ENCODE results near the gene SARS1.

The SARS1 gene

GRCh38 chr1:109186733-109187086 lies 27.0 kb upstream of the SARS1 start:
- Histone ChIP-seq H3K79me2 (ENCODE audit: insufficient read depth, low read length) (no peaks in the 10 kb centered on the region), H3K9ac (ENCODE audit: low read depth, low read length, poor library complexity, severe bottlenecking) (no peak overlapping the region), H3K36me3 (ENCODE audit: insufficient read depth, low read length) (no peaks in the 10 kb centered on the region), H3K4me2 (ENCODE audit: low read depth, low read length, poor library complexity, severe bottlenecking) (no peak overlapping the region), H3K9me3 (ENCODE audit: insufficient read depth, low read depth, low read length) (no peaks in the 10 kb centered on the region), H2AFZ (ENCODE audit: low read length) (0 out of 2 replicates have a peak overlapping the region, but pooled peaks have one; percentile 28), H4K20me1 (ENCODE audit: insufficient read depth, low read length, poor library complexity, severe bottlenecking) (no peaks in the 10 kb centered on the region), H3K9me2 (replicated peaks; ENCODE audit: low read depth, low read length) (no peaks in the 10 kb centered on the region), H3K4me3 (ENCODE audit: low read length, poor library complexity, severe bottlenecking) (no peak overlapping the region), H3K4me1 (ENCODE audit: insufficient read depth, low read length, poor library complexity, severe bottlenecking) (no peaks in the 10 kb centered on the region), H3F3A (ENCODE audit: low read depth) (no peaks in the 10 kb centered on the region), H3K27me3 (ENCODE audit: insufficient read depth, low read length, poor library complexity, severe bottlenecking) (peaks cover 30% of the 10 kb centered on the region)
- TF ChIP-seq, protein P1, sequence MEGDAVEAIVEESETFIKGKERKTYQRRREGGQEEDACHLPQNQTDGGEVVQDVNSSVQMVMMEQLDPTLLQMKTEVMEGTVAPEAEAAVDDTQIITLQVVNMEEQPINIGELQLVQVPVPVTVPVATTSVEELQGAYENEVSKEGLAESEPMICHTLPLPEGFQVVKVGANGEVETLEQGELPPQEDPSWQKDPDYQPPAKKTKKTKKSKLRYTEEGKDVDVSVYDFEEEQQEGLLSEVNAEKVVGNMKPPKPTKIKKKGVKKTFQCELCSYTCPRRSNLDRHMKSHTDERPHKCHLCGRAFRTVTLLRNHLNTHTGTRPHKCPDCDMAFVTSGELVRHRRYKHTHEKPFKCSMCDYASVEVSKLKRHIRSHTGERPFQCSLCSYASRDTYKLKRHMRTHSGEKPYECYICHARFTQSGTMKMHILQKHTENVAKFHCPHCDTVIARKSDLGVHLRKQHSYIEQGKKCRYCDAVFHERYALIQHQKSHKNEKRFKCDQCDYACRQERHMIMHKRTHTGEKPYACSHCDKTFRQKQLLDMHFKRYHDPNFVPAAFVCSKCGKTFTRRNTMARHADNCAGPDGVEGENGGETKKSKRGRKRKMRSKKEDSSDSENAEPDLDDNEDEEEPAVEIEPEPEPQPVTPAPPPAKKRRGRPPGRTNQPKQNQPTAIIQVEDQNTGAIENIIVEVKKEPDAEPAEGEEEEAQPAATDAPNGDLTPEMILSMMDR (conservative IDR thresholded peaks at IDR 0.05; ENCODE audit: low read length): no peak
- TF ChIP-seq EZH2phosphoT487 (IDR thresholded peaks at IDR 0.05; ENCODE audit: borderline replicate concordance): no peak

DNA sequence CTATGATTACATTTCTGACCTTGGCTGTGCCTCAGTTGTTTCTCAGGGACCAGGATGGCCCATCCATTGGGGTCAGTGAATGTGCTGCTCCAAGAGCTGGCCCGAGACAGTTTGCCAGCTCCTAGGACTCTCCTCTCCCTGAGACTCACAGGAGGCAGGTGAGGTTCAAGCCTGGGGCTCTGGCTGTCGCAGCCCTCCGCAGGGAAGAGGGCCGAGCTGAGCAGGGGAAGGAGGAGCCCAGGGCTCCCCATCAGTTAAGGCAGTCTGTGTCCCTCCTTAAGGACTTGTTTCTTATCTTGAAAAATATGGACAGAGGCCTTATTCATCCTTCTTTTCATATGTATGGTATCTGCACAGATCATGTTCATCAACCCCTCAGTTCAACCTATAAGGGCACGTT lies 26.6 kb upstream of the SARS1 start:
- H3K4me2 ChIP-seq (ENCODE audit: low read depth, low read length, poor library complexity, severe bottlenecking): no peak overlapping the region
- H3K4me1 ChIP-seq (ENCODE audit: insufficient read depth, low read length, poor library complexity, severe bottlenecking): no peaks in the 10 kb centered on the region
- no peaks in the 10 kb centered on the region for H3K36me3 ChIP-seq (ENCODE audit: insufficient read depth, low read length)
- no peak overlapping the region for H3K9ac ChIP-seq (ENCODE audit: low read depth, low read length, poor library complexity, severe bottlenecking)
- no peaks in the 10 kb centered on the region for H3F3A ChIP-seq (ENCODE audit: low read depth)
- TF ChIP-seq EZH2phosphoT487 (IDR thresholded peaks at IDR 0.05; ENCODE audit: borderline replicate concordance): no peak
- TF ChIP-seq, protein P1 (conservative IDR thresholded peaks at IDR 0.05; ENCODE audit: low read length): no peak
- H3K27me3 ChIP-seq (ENCODE audit: insufficient read depth, low read length, poor library complexity, severe bottlenecking): peaks cover 30% of the 10 kb centered on the region
- H3K79me2 ChIP-seq (ENCODE audit: insufficient read depth, low read length): no peaks in the 10 kb centered on the region
- H3K9me3 ChIP-seq (ENCODE audit: insufficient read depth, low read depth, low read length): no peaks in the 10 kb centered on the region
- H2AFZ ChIP-seq (ENCODE audit: low read length): no peak overlapping the region
- H3K4me3 ChIP-seq (ENCODE audit: low read length, poor library complexity, severe bottlenecking): no peak overlapping the region
- H3K9me2 ChIP-seq (replicated peaks; ENCODE audit: low read depth, low read length): no peaks in the 10 kb centered on the region
- no peaks in the 10 kb centered on the region for H4K20me1 ChIP-seq (ENCODE audit: insufficient read depth, low read length, poor library complexity, severe bottlenecking)

- Histone ChIP-seq H3K79me2 (ENCODE audit: insufficient read depth, low read length) (no peaks in the 10 kb centered on the region), H3K4me3 (ENCODE audit: low read length, poor library complexity, severe bottlenecking) (no peak overlapping the region), H3K4me2 (ENCODE audit: low read depth, low read length, poor library complexity, severe bottlenecking) (no peak overlapping the region), H3K9me2 (replicated peaks; ENCODE audit: low read depth, low read length) (no peaks in the 10 kb centered on the region), H3K4me1 (ENCODE audit: insufficient read depth, low read length, poor library complexity, severe bottlenecking) (no peaks in the 10 kb centered on the region), H4K20me1 (ENCODE audit: insufficient read depth, low read length, poor library complexity, severe bottlenecking) (no peaks in the 10 kb centered on the region), H2AFZ (ENCODE audit: low read length) (no peak overlapping the region), H3K27me3 (ENCODE audit: insufficient read depth, low read length, poor library complexity, severe bottlenecking) (peaks cover 30% of the 10 kb centered on the region), H3F3A (ENCODE audit: low read depth) (no peaks in the 10 kb centered on the region), H3K9me3 (ENCODE audit: insufficient read depth, low read depth, low read length) (no peaks in the 10 kb centered on the region), H3K9ac (ENCODE audit: low read depth, low read length, poor library complexity, severe bottlenecking) (no peak overlapping the region), H3K36me3 (ENCODE audit: insufficient read depth, low read length) (no peaks in the 10 kb centered on the region)
- TF ChIP-seq, protein P1 (conservative IDR thresholded peaks at IDR 0.05; ENCODE audit: low read length): no peak
- no peak for TF ChIP-seq EZH2phosphoT487 (IDR thresholded peaks at IDR 0.05; ENCODE audit: borderline replicate concordance)
These were observed 25.5 kb upstream of the SARS1 start for GRCh38 chr1:109188200-109188599.

All from Loucy (cell line).